ENCODE data around the gene VAC14. TPM values are rescaled to one million over a fixed set of nuclear protein-coding genes. Genes with fewer than 3 reads are reported as not detected.

VAC14 gene
- total and polyA plus RNA-seq, 2 of the 8 experiments (the other 6 are each of a cell fraction or from before 2014, with no cell fraction given) = 56.0 to 108 TPM

DNA sequence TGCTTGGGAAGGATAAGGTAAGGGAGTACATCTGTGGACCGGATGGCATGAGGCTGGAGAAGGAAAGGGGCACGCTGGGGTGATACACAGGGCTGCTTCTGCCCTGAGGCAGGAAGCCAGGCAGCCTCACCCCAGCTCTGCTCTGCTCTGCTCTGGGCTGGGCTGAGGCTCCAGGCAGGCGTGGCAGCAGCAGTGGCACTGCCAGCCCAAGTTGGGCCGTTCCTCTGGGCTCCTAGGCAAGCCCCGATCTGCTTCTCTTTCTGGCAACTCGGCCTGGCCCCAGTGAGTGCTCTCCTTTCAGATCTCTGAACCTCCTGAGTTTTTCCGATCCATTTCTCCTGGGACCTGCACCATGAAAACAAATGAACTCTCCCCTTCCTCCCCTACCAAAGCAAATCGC is 44.9 kb downstream of the VAC14 start (continued):
- TF ChIP-seq, protein P1, sequence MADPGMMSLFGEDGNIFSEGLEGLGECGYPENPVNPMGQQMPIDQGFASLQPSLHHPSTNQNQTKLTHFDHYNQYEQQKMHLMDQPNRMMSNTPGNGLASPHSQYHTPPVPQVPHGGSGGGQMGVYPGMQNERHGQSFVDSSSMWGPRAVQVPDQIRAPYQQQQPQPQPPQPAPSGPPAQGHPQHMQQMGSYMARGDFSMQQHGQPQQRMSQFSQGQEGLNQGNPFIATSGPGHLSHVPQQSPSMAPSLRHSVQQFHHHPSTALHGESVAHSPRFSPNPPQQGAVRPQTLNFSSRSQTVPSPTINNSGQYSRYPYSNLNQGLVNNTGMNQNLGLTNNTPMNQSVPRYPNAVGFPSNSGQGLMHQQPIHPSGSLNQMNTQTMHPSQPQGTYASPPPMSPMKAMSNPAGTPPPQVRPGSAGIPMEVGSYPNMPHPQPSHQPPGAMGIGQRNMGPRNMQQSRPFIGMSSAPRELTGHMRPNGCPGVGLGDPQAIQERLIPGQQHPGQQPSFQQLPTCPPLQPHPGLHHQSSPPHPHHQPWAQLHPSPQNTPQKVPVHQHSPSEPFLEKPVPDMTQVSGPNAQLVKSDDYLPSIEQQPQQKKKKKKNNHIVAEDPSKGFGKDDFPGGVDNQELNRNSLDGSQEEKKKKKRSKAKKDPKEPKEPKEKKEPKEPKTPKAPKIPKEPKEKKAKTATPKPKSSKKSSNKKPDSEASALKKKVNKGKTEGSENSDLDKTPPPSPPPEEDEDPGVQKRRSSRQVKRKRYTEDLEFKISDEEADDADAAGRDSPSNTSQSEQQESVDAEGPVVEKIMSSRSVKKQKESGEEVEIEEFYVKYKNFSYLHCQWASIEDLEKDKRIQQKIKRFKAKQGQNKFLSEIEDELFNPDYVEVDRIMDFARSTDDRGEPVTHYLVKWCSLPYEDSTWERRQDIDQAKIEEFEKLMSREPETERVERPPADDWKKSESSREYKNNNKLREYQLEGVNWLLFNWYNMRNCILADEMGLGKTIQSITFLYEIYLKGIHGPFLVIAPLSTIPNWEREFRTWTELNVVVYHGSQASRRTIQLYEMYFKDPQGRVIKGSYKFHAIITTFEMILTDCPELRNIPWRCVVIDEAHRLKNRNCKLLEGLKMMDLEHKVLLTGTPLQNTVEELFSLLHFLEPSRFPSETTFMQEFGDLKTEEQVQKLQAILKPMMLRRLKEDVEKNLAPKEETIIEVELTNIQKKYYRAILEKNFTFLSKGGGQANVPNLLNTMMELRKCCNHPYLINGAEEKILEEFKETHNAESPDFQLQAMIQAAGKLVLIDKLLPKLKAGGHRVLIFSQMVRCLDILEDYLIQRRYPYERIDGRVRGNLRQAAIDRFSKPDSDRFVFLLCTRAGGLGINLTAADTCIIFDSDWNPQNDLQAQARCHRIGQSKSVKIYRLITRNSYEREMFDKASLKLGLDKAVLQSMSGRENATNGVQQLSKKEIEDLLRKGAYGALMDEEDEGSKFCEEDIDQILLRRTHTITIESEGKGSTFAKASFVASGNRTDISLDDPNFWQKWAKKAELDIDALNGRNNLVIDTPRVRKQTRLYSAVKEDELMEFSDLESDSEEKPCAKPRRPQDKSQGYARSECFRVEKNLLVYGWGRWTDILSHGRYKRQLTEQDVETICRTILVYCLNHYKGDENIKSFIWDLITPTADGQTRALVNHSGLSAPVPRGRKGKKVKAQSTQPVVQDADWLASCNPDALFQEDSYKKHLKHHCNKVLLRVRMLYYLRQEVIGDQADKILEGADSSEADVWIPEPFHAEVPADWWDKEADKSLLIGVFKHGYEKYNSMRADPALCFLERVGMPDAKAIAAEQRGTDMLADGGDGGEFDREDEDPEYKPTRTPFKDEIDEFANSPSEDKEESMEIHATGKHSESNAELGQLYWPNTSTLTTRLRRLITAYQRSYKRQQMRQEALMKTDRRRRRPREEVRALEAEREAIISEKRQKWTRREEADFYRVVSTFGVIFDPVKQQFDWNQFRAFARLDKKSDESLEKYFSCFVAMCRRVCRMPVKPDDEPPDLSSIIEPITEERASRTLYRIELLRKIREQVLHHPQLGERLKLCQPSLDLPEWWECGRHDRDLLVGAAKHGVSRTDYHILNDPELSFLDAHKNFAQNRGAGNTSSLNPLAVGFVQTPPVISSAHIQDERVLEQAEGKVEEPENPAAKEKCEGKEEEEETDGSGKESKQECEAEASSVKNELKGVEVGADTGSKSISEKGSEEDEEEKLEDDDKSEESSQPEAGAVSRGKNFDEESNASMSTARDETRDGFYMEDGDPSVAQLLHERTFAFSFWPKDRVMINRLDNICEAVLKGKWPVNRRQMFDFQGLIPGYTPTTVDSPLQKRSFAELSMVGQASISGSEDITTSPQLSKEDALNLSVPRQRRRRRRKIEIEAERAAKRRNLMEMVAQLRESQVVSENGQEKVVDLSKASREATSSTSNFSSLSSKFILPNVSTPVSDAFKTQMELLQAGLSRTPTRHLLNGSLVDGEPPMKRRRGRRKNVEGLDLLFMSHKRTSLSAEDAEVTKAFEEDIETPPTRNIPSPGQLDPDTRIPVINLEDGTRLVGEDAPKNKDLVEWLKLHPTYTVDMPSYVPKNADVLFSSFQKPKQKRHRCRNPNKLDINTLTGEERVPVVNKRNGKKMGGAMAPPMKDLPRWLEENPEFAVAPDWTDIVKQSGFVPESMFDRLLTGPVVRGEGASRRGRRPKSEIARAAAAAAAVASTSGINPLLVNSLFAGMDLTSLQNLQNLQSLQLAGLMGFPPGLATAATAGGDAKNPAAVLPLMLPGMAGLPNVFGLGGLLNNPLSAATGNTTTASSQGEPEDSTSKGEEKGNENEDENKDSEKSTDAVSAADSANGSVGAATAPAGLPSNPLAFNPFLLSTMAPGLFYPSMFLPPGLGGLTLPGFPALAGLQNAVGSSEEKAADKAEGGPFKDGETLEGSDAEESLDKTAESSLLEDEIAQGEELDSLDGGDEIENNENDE (IDR thresholded peaks at IDR 0.05; ENCODE audit: insufficient replicate concordance, low read length) = no peak
- TF ChIP-seq EZH2 (IDR thresholded peaks at IDR 0.05; ENCODE audit: low read depth, low read length, severe bottlenecking) = no peak
- TF ChIP-seq CHD2 (IDR thresholded peaks at IDR 0.05; ENCODE audit: low read length) = no peak
- no peak for TF ChIP-seq NANOG (IDR thresholded peaks at IDR 0.05; ENCODE audit: insufficient read depth, low read depth, low read length, poor library complexity, severe bottlenecking)
- no peak for TF ChIP-seq CREB1 (IDR thresholded peaks at IDR 0.05)
- no peak for TF ChIP-seq PHF8 (conservative IDR thresholded peaks at IDR 0.05; ENCODE audit: low read depth, low read length)
- no peak for TF ChIP-seq NRF1 (IDR thresholded peaks at IDR 0.05; ENCODE audit: low read depth, low read length)
- TF ChIP-seq HDAC2 (IDR thresholded peaks at IDR 0.05; ENCODE audit: borderline replicate concordance in 1 of 2, low read depth in 2 of 2, low read length in 2 of 2) = no peak
- no peak for TF ChIP-seq RNF2 (IDR thresholded peaks at IDR 0.05; ENCODE audit: borderline replicate concordance, low read depth, low read length, missing control alignments, poor library complexity, severe bottlenecking)
- TF ChIP-seq EP300 (IDR thresholded peaks at IDR 0.05; ENCODE audit: borderline replicate concordance in 1 of 2, low read depth in 2 of 2, low read length in 2 of 2) = no peak
- no peak for TF ChIP-seq ZNF274 (IDR thresholded peaks at IDR 0.05; ENCODE audit: borderline replicate concordance, extremely low read depth, low read length)
